Activated CD8-positive, alpha-beta memory T cell treated with anti-CD3 and anti-CD28 coated beads, Interleukin-2, amount 50 U/mL, for 48 hours (primary cell): Measurements from ENCODE around the gene TGM2.

Experiments used
- DNase-seq: peaks from one replicate; pipeline ENCODE4 v3.0.0-alpha.2; 2020

Gene TGM2

DNA sequence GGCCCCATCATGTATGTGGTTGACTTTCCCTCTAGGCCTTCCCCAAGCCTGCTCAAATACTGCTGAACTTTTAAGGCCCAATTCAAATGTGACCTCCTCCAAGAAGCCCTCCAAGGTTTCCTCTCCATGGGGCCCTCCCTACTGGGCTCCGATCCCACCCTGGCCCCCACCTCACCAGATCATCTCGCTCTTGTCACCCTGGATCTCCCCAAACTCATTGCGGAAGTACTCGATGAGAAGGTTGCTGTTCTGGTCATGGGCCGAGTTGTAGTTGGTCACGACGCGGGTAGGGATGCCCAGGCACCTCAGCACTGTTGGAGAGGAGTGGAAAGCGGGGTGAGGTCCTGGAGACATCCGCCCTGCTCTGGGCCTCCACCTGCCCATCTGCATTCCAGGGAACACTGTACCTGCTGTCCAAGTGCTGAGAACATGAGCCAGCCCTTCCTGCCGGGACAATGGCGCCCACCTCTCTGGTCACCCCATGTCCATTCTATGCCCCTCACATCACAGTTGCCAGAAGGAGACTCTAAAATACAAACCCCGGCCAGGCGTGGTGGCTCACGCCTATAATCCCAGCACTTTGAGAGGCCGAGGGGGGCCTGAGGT is 23.1 kb downstream of the TGM2 start:
- no peak for DNase-seq

DNA sequence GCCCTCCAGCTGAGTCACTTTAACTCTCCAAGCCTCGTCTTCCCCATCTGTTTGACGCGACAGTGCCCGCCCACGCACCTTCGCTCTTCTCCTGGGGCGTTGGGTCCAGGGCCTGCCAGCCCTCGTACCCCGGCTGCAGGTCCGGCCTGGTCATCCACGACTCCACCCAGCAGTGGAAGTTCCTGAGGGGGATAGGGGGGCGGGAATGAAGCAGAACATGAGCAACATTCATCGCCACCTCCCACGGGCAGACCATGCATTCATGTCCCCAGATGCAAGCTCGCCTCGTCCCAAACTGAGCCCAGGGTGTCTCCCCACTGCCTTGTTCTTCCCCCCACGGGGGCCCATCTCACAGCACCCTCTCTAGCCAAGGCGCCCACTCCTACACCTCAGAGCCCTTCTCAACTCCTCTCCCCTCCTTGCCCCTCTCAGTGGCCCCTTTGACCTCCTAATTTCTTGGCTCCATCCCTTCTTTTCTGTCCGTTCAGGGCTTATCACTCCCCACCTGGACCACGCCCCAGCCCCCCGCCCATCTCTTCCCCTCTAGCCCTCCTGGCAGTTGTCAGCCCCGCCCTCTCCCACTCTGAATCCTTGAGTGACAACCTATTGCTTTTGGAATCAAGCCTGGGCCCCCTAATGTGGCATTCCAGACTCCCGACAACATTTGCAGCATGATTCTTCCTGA is 23.7 kb downstream of the TGM2 start:
- no peak for DNase-seq

- no peak for DNase-seq
These were observed 24.9 kb downstream of the TGM2 start for GRCh38 chr20:38139977-38140753.

DNA sequence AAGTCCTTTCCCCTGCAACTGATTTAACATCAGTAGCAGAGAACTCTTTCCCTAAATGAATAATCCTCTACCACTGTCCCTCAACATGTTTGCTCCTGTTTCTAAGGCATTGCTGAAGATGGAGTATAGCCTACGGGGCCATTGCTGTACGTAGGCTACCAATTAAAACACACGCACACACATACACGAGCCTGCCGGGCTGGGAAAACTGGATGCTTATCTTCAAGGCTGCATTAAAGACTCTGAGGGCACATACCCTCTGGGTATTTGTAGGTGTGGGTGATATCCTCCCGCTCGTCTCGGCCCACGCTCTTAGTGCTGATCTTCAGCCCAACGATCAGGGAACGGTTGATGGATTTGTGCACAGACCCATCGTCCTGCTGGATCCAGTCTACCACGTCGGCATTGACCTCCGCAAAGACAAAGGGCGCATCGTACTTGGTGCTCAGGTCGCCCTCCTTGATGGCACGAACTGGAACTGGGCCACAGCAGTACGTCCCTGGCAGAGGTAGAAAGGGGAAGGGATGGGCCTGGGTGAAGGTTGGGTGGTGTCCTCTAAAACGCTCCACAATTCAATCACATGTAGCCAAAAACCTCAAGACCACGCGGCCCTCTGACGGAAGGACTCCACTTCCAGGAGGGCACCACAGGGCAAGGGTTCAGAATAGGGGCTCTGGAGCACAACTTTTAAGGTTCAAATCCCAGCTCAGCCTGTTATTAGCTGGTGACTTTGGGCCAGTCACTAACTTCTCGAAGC is 25.7 kb downstream of the TGM2 start:
- no peak for DNase-seq

DNA sequence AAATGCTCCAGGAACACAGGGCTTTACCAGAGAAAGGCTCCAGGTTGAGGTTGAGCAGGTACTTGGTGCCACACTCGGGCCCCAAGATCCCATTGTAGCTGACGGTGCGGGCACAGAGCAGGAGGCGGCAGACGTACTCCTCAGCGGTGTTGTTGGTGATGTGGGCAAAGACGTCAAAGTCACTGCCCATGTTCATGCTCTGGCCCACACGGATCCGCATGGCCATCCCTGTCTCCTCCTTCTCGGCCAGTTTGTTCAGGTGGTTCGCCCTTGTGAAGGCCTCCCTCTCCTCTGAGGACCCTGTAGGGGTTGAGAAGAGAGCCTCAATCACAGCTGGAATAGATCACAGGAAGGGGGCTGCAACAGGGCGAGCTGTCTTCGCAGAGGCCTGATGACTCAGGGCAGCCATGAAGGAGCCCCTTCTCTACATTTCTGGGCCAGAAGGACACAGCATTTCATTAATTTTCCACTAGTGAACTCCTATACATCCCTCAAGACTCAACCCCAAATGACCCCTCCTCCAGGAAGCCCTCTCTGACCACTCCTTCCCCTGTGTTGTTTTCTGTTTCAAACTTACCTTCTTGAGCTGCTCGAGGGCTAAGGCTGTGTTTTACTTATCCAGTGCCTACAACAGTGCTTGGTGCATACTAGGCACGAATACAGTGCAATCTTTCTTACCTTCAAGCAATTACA is 26.8 kb downstream of the TGM2 start:
- DNase-seq = no peak

DNA sequence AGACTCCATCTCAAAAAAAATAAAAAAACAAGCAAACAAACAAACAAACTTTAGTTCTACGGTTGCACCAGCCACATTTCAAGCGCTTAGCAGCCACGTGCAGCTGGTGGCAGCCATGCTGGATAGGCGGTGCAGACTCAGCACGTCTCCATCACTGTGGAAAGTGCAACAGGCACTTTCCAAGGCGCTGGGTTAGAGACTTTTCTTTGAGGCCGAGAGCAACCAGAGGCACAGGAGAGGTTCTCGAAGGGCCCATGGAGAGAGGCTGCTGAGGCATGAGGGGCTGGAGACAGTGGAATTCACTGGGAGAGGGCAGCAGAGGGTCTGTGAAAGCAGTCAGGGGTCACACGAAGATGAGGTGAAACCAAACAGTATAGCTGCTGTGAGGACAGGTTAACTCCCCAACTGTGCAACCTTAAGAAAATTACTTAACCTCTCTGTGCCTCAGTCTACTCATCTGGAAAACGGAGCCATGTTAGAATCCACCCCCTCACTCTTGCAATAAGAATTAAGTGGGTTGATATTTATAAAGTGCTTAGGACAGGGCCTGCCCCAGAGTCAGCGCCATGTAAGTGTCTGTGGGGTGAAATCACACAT is 27.5 kb downstream of the TGM2 start:
- DNase-seq = no peak

- DNase-seq = no peak
These were observed 28.4 kb downstream of the TGM2 start for GRCh38 chr20:38136421-38137245.

- DNase-seq = no peak
These were observed 29.2 kb downstream of the TGM2 start for GRCh38 chr20:38135651-38136420.

DNA sequence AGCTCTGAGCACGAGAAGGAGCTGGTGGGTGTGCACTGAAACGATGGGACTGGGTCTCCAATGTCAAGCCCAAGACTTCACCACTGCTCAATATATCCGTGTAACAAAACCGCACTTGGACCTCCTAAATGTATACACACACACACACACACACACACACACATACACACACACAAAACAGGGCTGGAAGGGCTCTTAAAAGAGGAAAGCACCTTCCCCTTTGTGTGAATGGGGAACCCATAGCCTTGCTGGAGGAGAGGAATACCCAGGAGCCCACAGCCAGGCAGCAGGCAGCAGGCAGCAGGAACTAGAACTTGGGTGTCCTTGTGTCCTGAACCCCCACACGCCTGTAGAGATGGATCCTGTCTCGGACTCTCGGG is 29.8 kb downstream of the TGM2 start:
- DNase-seq = no peak

DNA sequence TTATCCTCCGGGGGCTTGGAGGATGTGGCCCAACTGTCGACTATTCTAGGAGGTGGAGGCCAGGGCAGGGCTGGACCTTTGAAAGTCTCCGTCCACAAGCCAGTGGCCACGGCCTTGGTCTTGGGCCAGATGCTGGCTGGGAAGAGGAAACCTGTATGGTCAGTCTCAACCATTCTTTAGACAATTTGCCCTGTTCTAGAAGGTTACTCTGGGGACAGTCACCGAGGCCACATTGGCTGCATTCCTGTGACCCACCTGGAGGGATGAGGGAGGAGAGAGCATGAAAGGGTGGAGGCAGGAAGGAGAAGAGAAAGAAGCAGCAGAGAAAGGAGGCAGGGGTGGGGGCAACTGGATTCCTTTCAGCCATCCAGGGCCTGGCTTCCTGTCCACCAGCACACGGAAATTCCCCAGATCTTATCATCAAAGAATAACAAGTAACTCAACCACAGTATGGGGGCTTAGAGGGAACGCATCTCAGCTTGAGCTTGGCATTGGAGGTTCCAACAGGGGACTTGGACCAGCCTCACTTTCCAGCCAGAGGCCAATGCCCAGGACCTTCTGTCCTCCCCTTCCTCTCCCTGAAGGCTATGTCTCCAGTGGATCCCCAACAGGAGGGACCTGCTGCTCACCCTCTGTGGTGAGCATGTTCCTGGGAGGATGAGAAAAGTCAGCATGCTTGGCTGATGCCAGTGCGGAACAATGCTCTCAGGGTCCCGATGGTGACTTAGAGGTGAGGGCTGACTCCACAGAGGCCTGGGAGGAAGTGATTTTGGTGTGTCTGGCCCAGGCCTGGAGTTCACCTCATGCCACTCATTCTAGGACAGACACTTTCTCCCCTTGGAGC is 30.4 kb downstream of the TGM2 start:
- DNase-seq = no peak

- DNase-seq = no peak
These were observed 31.2 kb downstream of the TGM2 start for GRCh38 chr20:38133680-38134426.

GRCh38 chr20:38132910-38133501 is 32.1 kb downstream of the TGM2 start:
- DNase-seq = no peak

DNA sequence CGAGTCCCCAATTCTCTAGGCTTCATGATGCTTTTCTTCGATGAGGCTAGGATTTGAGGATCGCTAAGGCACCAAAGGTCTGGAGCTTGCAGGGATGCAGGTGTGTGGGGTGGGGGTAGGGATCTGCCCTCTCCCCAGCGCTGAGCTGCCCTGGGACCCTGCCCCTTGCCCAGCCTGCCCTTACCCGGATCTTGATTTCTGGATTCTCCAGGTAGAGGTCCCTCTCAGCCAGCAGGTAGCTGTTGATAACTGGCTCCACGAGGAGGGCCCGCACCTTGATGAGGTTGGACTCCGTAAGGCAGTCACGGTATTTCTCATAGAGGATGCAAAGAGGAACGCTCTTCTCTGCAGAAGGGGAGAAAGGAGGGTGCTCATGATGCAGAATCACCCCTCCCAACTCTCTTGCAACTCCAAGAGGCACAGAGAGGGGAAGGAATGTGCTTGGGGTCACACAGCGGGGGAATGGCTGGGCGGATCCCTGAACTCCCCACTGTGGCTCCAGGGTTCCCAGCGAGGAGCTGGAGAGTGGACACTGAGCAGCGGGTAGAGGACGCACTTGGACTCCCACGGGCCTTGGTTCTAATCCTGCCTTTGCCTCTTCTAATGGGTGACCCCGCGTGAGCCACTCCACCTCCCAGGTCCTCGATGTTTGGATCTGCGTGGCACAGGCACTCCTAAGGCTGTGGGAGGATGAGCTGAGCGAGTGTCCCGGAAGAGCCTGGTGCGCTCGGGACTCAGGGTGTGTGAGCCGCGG is 32.7 kb downstream of the TGM2 start:
- DNase-seq = no peak

GRCh38 chr20:38131588-38132121 is 33.4 kb downstream of the TGM2 start:
- no peak for DNase-seq

GRCh38 chr20:38130687-38131587 is 34.1 kb downstream of the TGM2 start:
- DNase-seq = no peak

DNA sequence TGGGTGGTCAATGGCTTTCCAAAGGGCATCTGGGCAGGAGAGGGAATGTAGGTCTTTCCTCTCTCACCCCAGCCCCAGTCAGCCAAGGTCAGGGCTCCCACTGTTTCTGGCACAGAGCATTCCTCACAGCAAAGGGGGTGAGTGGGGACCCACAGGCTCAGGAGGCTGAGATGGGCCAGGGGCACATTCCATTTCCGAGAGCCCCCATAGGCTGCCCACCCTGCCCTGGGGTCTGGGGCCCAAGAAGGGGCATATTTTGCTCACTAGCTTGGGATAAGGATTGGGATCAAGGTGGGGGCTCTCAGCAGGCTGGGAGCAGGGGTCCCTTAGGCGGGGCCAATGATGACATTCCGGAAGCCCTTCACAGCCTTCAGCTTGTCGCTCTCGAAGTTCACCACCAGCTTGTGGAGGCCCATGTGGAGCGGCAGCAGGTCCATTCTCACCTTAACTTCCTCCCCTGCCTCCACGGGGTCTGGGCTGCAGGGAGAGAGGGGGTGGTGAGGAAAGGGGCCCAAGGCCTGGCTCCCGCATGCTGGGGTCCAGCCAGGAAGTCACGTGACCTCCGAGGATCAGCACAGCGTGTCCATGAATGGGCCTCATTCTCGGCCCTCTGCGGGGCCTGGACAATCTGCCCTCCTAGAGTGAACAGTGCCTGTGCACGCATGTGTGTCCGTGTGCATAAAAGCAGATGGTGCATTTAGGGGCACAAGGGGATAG is 35.0 kb downstream of the TGM2 start:
- DNase-seq = no peak
